Neural cell (in vitro differentiated cells): ENCODE results near the gene SLC25A17. TPM values are rescaled to one million over a fixed set of nuclear protein-coding genes. Genes with fewer than 3 reads are reported as not detected.
"Not testable (repeated sequence)": the region's sequence is repeated elsewhere in the genome, so short reads cannot be mapped to it uniquely, and the experiment has no call there.

Experiments
- H2AFZ ChIP-seq: fragments of 200-600, 300-800 bp; sonication (generic), shearing (Covaris generic); 2 replicates; pipeline ENCODE4 v1.6.0; 2014; ENCODE audit warnings: low read depth, mild to moderate bottlenecking, antibody characterized with exemption, low read length, moderate library complexity
- H3F3A ChIP-seq: fragments of 200-600 bp; shearing (Covaris generic); 2 replicates; pipeline ENCODE4 v1.6.1; 2016; ENCODE audit warnings: mild to moderate bottlenecking, moderate library complexity, mixed read lengths, antibody characterized with exemption, low read length; ENCODE audit not compliant: insufficient read depth, poor library complexity, severe bottlenecking
- H3K27ac ChIP-seq: fragments of 200-600, 300-800 bp; sonication (generic), shearing (Covaris generic); 2 replicates; pipeline ENCODE4 v1.5.1; 2014; ENCODE audit warnings: mild to moderate bottlenecking, low read length, moderate library complexity
- H3K27me3 ChIP-seq: fragments of 300-800, 200-600 bp; sonication (generic), shearing (Covaris generic); 2 replicates; pipeline ENCODE4 v1.6.0; 2014; ENCODE audit warnings: mild to moderate bottlenecking, low read depth, low read length, moderate library complexity; ENCODE audit not compliant: insufficient read depth
- H3K36me3 ChIP-seq: fragments of 300-800, 200-600 bp; sonication (generic), shearing (Covaris generic); 2 replicates; pipeline ENCODE4 v1.5.1; 2014; ENCODE audit warnings: mild to moderate bottlenecking, antibody characterized with exemption, low read length, moderate library complexity; ENCODE audit not compliant: insufficient read depth
- H3K4me2 ChIP-seq: fragments of 300-800, 200-600 bp; sonication (generic), shearing (Covaris generic); 2 replicates; pipeline ENCODE4 v1.6.0; 2014; ENCODE audit warnings: mild to moderate bottlenecking, low read length
- H3K4me3 ChIP-seq: fragments of 300-800, 200-600 bp; sonication (generic), shearing (Covaris generic); 2 replicates; pipeline ENCODE4 v1.5.1; 2014; ENCODE audit warnings: mild to moderate bottlenecking, low read length, moderate library complexity
- H3K79me2 ChIP-seq: fragments of 200-600 bp; shearing (Covaris generic); replicated peaks from 2 replicates; pipeline ENCODE4 v1.6.0; 2014; ENCODE audit warnings: mild to moderate bottlenecking, low read length, moderate library complexity; ENCODE audit not compliant: insufficient read depth
- H3K9ac ChIP-seq: fragments of 300-800, 200-600 bp; sonication (generic), shearing (Covaris generic); 2 replicates; pipeline ENCODE4 v1.6.1; 2016; ENCODE audit warnings: mild to moderate bottlenecking, low read length, mixed read lengths
- H3K9me2 ChIP-seq: fragments of 200-600 bp; shearing (Covaris generic); 2 replicates; pipeline ENCODE4 v1.6.1; 2016; ENCODE audit warnings: mild to moderate bottlenecking, low read length, mixed read lengths; ENCODE audit not compliant: insufficient read depth
- H3K9me3 ChIP-seq: fragments of 200-600, 300-800 bp; sonication (generic), shearing (Covaris generic); 2 replicates; pipeline ENCODE4 v1.6.1; 2016; ENCODE audit warnings: mild to moderate bottlenecking, mixed run types, low read length, moderate library complexity, mixed read lengths
- H4K20me1 ChIP-seq: fragments of 200-600 bp; shearing (Covaris generic); 2 replicates; pipeline ENCODE4 v1.6.1; 2016; ENCODE audit warnings: mild to moderate bottlenecking, mixed run types; ENCODE audit not compliant: insufficient read depth
- CTCF ChIP-seq: fragments of 450-650 bp; IDR thresholded peaks from 2 replicates; pipeline ENCODE4 v1.5.1; 2014; ENCODE audit warnings: antibody characterized with exemption, mild to moderate bottlenecking, moderate library complexity; ENCODE audit not compliant: poor library complexity, severe bottlenecking
- EP300 ChIP-seq: fragments of 450-650 bp; conservative IDR thresholded peaks from 2 replicates; pipeline ENCODE4 v1.6.1; 2014; ENCODE audit warnings: antibody characterized with exemption, mild to moderate bottlenecking, moderate library complexity; ENCODE audit not compliant: poor library complexity, severe bottlenecking
- EZH2 ChIP-seq: fragments of 200-600, 300-800 bp; shearing (Covaris generic), sonication (generic); IDR thresholded peaks from 2 replicates; pipeline ENCODE4 v1.6.1; 2014; ENCODE audit warnings: antibody characterized with exemption, low read length, borderline replicate concordance, mild to moderate bottlenecking; ENCODE audit not compliant: insufficient read depth, poor library complexity, severe bottlenecking
- MXI1 ChIP-seq: fragments of 450-650 bp; conservative IDR thresholded peaks from 2 replicates; pipeline ENCODE4 v1.6.1; 2014; ENCODE audit warnings: antibody characterized with exemption, mild to moderate bottlenecking; ENCODE audit not compliant: poor library complexity, severe bottlenecking
- POLR2AphosphoS5 ChIP-seq: IDR thresholded peaks from 2 replicates; pipeline ENCODE4 v1.6.1; 2012
- RAD21 ChIP-seq: fragments of 450-650 bp; conservative IDR thresholded peaks from 2 replicates; pipeline ENCODE4 v1.6.1; 2014; ENCODE audit warnings: antibody characterized with exemption, mild to moderate bottlenecking, moderate library complexity
- REST ChIP-seq: IDR thresholded peaks from 2 replicates; pipeline ENCODE4 v1.6.1; 2012; ENCODE audit warnings: borderline replicate concordance
- SMC3 ChIP-seq: fragments of 450-650 bp; conservative IDR thresholded peaks from 2 replicates; pipeline ENCODE4 v1.6.1; 2014; ENCODE audit warnings: antibody characterized with exemption, mild to moderate bottlenecking, moderate library complexity; ENCODE audit not compliant: poor library complexity
- TAF1 ChIP-seq: IDR thresholded peaks from 2 replicates; pipeline ENCODE4 v1.6.1; 2012; ENCODE audit warnings: low read depth
- polyA plus RNA-seq: library from polyadenylated mRNA; depleted of rRNA; stranded (reverse); fragments of >200 nt; gene quantifications from 2 replicates; pipeline ENCODE4 v1.2.3, GENCODE V29; 2014

Gene SLC25A17
- polyA plus RNA-seq, 1 donor from 2014 or later = 49.3 TPM

DNA sequence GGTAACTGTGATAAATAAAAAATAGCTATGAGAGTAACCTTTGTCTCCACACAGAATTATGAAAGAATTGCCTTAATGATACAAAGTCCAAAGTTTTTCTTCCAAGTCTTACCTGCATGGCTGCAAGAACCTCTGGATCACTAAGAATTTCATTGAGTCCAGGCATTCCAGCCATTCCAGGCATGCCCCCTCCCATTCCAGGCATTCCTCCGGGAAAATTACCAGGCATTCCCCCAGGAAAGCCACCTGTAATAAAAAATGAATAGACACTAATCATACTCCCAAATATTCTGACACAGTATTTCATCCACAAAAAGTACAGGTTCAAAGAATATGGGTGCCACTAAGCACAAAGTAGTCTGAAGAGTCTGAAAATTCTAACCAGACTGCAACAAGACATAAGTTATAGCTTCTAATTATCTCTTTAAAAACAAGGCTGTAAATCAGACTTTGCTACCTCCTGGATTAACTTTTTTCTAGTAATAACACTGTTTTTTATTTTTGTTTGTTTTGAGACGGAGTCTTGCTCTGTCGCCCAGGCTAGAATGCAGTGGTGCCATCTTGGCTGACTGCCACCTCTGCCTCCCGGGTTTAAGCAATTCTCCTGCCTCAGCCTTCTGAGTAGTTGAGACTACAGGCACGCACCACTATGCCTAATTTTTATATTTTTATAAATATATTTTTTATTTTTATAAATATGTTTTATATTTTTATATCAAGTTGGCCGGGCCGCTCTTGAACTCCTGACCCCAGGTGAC is 8.0 kb upstream of the SLC25A17 start:
- no peak overlapping the region for H3K9ac ChIP-seq
- H2AFZ ChIP-seq = no peak overlapping the region
- TF ChIP-seq RAD21 (no peak), EZH2 (no peak), EP300 (no peak), CTCF (no peak), REST (no peak), MXI1 (no peak), SMC3 (no peak)
- no peaks in the 10 kb centered on the region for H3K9me2 ChIP-seq
- no peaks in the 10 kb centered on the region for H3K79me2 ChIP-seq
- H4K20me1 ChIP-seq = no peaks in the 10 kb centered on the region
- peaks cover 5% of the 10 kb centered on the region for H3K36me3 ChIP-seq
- H3K4me2 ChIP-seq = no peak overlapping the region
- no peak overlapping the region for H3K4me3 ChIP-seq
- no peaks in the 10 kb centered on the region for H3K27me3 ChIP-seq
- no peaks in the 10 kb centered on the region for H3K9me3 ChIP-seq
- no peak overlapping the region for H3K27ac ChIP-seq
- H3F3A ChIP-seq = no peaks in the 10 kb centered on the region

- H3F3A ChIP-seq, H3K36me3 ChIP-seq, H4K20me1 ChIP-seq, H3K27me3 ChIP-seq, H3K27ac ChIP-seq, H3K9ac ChIP-seq, H3K4me2 ChIP-seq, H2AFZ ChIP-seq, H3K9me3 ChIP-seq, H3K4me3 ChIP-seq, H3K9me2 ChIP-seq, H3K79me2 ChIP-seq: not testable (repeated sequence)
These were observed 7.1 kb upstream of the SLC25A17 start for GRCh38 chr22:40826292-40826691.

DNA sequence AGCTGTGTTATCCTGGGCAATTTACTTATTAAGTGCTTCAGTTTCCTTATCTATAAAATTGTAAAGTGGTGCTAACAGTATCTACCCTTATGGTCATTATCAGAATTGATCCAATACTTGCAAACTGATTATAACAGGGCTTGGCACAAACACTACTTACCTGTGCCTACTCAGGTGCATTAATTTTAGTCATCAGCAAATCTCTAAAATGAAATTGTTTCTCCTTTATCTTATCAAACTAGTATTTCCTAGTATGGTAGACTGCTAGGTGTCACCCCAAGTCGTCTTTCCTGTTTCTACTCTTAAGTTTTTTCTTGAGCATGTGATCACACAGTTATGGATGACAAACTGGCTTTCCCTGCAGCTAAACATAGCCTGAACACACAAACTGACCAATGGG is 4.3 kb upstream of the SLC25A17 start:
- H3K36me3 ChIP-seq = no peaks in the 10 kb centered on the region
- H3K27me3 ChIP-seq = no peaks in the 10 kb centered on the region
- H2AFZ ChIP-seq = no peak overlapping the region
- H3K9me2 ChIP-seq = no peaks in the 10 kb centered on the region
- peaks cover 2% of the 10 kb centered on the region for H3K79me2 ChIP-seq
- no peaks in the 10 kb centered on the region for H3K9me3 ChIP-seq
- no peaks in the 10 kb centered on the region for H4K20me1 ChIP-seq
- no peak overlapping the region for H3K4me2 ChIP-seq
- no peak overlapping the region for H3K27ac ChIP-seq
- no peaks in the 10 kb centered on the region for H3F3A ChIP-seq
- no peak for TF ChIP-seq POLR2AphosphoS5
- no peak for TF ChIP-seq SMC3
- TF ChIP-seq RAD21 = no peak
- TF ChIP-seq EP300 = no peak
- TF ChIP-seq CTCF = no peak
- TF ChIP-seq EZH2 = no peak
- no peak for TF ChIP-seq MXI1
- TF ChIP-seq REST = no peak
- TF ChIP-seq TAF1 = no peak
- no peak overlapping the region for H3K9ac ChIP-seq
- H3K4me3 ChIP-seq = no peak overlapping the region
